Stimulated activated CD4-positive, alpha-beta T cell treated with anti-CD3 and anti-CD28 coated beads, Interleukin-15, amount 100 ng/mL, for 24 hours (primary cell): ENCODE data around the gene MSH3.

ENCODE experiments used
- DNase-seq: peaks from one replicate; pipeline ENCODE4 v3.0.0-alpha.2; 2020

MSH3 gene

DNA sequence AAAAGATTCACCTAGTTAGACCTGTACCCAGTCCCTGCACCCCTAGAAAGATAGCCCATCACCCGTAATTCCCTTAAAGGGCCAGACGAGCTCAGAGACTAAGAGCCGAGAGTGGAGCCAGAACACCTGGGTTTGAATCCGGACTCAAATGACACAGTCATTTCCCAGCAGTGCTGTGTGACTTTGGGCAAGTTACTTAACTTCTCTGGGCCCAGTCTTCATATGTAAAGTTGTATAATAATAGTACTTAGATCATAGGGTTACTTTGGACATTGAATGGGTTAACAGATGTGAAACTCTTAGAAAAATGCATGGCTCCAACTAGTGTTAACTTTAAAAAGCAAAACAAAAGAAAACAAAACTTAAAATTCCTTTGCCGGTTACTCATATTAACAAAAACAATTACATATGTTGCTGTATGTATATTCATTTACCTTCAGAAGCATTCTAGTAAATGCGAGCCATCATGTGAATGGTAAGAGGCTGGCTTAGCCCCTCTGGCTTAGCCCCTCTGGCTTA, 265.3 kb downstream of the MSH3 start:
- DNase-seq = no peak

DNA sequence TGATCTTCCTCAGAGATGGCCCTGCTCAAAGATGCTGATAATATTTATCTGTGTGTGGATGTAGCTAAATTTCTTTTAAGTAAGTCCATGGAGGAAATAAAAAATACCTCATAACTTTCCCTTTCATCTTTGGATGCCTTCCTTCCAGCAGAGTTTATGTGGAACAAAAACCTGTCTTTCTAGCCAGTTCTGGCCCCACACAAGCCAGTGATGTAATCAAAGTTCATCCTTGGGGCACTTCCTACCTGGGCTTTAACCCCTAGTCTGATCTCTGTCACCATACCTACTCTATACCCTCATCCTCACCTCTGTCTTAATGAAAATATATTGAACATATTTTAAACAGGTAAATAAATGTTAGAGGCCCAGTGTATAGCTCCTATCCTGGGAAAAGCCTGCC, 265.9 kb downstream of the MSH3 start:
- DNase-seq = no peak

DNA sequence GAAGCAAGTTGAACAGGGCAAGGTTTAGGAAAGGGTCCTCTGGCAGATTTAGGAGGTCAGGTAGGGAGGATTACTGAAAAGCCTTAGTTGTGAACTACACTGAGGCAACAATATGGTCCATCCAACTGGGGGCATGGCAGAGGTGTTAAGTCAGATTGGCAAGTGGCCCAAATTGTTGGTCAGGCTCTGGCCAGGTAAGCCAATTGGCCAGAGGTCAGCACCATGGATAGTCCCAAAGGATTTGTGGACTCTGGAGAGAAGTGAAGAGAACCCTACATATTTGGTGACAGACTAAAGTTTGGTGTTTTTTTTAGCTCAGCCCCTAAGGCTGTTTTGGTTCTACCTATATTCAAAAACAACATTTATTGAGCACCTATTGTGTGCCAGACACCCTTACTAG, 266.6 kb downstream of the MSH3 start:
- DNase-seq = no peak

DNA sequence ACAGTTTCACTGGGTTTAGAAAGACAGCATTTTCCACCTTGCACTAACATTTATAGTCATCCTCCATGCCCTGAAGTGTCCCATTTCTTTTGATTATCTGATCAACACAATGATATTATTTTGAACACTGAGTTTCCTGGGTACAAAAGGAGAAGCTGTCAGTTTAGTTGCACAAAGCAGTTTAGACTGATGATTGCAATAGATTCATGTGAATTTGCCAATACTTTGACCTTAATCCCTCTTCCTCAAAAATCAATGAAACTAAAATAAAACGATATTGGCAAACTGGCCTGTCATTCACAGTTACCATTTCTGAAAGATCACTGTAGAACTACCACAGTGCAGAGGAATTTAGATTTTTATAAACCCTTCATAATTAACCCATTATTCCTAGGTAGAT, 271.5 kb downstream of the MSH3 start:
- no peak for DNase-seq
